Activated CD8-positive, alpha-beta memory T cell treated with anti-CD3 and anti-CD28 coated beads for 4 hours (primary cell): ENCODE results near the gene DRD2.

ENCODE experiments used
- DNase-seq, 2 donors: peaks; one replicate each; pipeline ENCODE4 v3.0.0-alpha.2; 2020; ENCODE audit warnings: low read depth in 2 of 2

Gene DRD2

DNA sequence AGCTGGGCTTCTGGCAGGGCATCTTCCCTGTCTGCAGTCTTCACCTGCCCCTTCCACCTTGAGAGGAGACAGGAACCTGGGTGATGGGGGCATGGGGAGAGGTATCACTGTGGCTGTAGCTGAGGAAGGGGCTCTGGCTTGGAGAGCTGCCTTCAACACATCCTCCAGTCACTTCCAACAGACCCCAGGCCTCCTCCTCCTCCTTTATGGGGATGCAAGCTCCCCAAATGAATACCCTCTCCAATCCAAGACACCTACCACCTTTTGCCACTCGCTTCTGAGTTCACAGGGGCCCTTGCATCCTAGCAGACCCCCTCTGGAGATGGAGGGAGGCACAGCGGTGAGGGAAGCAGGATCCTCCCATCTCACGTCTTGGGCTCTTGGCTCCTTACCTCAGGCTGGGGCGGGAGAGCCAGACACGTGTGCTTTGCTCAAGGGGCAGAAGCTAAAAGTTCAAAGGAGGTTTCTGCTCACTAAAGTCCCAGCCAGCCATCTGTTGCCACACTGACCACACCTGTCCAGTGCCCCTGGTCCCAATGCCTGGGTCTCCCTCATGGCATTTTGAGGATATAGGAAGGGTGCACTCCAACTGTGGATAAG, 74.5 kb downstream of the DRD2 start:
- DNase-seq = no peak

DNA sequence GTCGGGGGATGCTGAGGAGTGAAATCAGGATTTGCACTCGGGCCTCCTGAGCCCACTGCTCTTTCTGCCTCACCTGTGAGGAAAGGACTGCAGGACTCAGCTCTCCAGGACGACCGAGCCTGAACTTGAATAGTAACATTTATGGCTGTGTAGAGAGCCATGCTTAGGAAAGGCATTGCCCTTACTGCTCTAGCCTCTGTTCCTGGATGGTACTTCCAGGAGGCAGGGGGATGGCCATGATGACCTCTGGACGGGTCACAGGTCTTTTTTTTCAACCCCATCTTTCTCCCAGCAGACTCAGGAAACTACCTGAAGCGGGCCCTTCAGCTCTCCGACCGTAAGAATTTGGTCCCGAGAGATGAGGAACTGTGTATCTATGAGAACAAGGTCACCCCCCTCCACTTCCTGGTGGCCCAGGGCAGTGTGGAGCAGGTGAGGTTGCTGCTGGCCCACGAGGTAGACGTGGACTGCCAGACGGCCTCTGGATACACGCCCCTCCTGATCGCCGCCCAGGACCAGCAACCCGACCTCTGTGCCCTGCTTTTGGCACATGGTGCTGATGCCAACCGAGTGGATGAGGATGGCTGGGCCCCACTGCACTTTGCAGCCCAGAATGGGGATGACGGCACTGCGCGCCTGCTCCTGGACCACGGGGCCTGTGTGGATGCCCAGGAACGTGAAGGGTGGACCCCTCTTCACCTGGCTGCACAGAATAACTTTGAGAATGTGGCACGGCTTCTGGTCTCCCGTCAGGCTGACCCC, 76.3 kb downstream of the DRD2 start:
- DNase-seq = no peak

DNA sequence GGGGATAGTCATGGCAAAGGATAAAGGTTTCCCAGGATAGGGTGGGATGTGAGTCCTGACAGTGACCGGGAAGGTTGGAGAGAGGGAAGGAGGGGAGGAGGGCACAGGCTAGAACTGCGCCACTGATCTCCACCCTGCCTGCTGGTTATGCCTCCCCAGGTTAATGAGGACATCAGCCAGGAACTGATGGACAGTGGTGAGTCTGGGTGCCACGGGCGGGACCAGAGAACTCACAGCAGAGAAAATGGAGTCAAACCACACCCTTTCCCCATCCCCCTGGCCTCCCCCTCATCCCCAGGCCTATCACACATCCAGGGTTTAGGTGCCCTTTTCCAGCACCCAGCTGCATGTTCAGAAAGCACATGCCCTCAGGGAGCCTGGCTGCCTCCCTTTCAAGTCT, 77.4 kb downstream of the DRD2 start:
- no peak for DNase-seq

DNA sequence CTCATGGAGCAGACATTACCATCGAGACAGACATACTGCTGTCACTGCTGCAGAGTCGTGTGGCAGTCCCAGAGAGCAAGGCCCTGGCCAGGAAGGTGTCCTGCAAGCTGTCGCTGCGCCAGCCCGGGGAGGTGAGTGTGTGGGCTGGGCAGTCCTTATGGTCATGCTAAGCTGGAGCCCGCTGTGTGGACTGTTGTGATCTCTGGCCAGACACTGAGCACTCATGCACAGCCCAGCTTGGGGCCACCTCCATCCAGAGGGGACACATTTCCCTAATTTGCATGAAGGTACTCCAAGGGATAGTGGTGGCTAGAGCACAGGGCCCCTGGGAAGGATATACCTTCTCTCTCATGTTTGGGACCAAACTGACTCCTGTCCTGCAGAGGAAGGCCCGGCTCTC, 78.0 kb downstream of the DRD2 start:
- DNase-seq = no peak

DNA sequence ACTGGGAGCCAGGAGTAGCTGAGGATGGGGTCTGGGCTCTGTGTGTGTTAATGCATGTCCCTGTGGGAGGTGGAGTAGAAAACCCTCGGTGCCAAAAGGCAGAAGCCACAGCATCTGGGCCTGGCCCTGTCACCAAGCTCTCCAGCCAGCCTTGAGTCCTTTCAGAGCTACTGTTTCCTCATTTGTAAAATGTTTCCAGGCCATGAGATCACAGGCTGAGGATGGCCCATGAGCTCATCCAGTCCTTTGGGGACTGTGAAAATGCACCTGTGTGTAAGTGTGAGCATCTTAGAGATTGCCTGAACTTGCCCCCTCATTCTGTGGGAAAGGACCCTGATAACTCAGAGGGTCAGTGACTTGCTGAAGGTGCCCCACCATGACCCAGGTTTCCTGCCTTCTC, 78.5 kb downstream of the DRD2 start:
- no peak for DNase-seq

DNA sequence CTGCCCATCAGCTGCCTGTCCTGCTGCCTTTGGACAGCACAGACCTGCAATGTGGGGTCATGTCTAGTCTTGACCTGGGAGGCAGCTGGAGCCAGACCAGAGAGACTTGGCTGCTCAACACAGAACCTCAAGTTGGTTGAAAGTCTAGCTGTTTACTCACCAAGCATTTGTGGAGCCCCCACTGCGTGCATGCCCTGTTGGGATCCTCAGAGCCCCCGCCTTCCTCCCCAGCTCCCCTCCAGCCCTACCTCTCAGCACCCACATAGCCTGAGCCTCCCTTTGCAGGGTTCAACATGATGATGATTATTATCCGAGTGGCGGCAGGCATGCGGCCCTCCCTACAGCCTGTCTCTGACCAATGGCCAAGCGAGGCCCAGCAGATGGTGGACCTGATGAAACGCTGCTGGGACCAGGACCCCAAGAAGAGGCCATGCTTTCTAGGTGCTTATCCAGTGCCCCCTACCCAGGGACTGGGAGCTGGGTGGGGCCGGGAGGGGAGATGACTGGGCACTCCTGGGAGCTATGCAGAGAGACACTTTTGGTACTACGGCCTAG, 79.3 kb downstream of the DRD2 start:
- DNase-seq = no peak

DNA sequence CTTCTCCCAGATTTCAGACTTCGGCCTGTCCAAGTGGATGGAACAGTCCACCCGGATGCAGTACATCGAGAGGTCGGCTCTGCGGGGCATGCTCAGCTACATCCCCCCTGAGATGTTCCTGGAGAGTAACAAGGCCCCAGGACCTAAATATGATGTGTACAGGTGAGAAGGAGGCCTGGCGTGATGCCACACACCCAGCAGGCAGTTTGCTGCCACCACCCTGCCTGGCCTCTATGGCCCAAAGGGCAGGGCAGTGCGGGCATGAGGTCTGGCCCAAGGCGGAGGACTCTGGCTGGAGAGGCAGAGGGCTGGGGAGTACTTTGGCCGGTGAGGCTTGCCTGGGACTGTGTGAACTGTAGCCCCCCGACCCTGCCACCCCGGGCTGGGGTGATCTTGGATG, 80.3 kb downstream of the DRD2 start:
- no peak for DNase-seq

DNA sequence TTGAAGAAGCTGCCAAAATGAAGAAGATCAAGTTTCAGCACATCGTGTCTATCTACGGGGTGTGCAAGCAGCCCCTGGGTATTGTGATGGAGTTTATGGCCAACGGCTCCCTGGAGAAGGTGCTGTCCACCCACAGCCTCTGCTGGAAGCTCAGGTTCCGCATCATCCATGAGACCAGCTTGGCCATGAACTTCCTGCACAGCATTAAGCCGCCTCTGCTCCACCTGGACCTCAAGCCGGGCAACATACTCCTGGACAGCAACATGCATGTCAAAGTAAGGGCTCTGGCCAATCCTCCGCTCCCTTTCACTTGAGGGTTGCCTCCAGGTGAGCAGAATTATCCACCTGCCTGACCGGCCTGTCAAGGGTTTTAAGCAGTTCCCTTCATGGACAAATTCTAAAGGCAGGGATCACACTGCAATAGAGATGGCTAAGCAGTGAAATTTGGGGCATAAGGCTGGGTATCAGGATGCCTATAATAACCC, 81.7 kb downstream of the DRD2 start:
- no peak for DNase-seq

DNA sequence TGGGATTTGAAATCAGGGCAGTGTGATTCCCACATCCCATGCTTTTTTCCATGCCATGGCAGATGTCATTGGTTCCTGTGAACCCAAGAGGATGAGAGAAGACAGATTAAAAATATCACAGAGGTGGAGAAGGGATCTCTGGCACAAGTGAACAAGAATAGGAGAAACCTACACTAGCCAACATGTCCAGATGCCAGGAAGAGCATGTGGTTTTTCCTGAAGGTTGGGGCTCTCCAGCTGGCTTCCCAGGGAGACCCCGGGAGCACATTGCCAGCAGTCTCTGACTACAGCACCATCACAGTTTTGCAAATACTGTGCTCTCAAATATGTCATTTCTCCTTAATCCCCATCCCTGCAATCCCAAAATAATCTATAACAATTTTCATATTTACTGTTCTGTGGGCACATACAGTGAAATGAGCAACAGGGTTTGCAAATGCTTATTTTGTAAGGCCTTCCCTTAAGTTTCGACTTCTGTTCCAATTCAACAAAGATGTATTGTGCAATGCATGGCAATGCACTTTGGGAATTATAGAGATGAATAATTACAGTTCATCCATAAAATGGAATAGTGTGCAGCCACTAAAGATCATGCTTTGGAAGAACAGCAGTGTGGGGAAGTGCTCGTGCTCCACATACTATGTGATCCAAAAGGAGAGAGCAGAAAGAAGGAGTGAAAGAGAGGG, 82.8 kb downstream of the DRD2 start:
- no peak for DNase-seq

DNA sequence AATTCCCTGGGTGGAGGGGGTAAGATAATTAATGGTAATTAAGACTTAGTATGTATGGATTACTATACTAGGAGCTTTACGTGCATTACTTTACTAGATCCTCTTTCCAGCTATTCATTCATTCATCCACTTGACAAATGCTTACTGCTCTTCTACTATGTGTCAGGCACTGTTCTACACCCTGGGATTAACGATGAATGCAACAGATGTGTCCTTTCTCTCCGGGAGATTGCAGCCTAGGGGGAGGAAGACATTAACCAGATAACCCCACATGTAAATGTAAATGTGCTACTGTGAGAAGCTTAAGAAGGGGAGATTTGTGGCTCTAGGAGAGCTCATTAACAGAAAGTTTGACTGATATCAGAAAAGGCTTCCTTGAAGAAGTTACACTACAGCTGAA, 85.9 kb downstream of the DRD2 start:
- DNase-seq = no peak

DNA sequence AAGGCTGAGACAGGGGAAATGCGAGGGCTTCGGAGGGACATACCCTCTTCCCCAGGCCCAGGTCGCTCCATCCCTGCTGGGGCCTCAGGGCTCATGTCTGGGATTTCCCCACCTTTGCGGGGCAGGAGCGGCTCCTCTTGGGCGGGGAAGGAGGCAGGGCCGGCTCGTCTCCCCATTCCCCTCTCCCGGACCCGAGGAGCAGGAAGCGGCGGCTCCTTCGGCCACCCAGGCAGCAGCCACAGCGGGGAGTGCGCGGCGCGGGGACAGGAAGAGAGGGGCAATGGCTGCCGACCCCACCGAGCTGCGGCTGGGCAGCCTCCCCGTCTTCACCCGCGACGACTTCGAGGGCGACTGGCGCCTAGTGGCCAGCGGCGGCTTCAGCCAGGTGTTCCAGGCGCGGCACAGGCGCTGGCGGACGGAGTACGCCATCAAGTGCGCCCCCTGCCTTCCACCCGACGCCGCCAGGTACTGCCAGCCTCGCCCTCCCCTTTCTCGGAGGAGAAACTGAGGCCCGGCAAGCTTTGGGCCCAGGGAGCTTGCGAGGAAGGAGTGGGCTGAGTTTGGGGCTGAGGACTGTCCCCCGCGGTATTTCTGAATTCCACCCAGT, 87.5 kb downstream of the DRD2 start, which contains the start of gene ANKK1:
Gene ANKK1 (plus strand): TSS at position 175 of the 607 bp plus-strand sequence. CDS start 106 bp downstream, at position 281.
- no peak for DNase-seq

DNA sequence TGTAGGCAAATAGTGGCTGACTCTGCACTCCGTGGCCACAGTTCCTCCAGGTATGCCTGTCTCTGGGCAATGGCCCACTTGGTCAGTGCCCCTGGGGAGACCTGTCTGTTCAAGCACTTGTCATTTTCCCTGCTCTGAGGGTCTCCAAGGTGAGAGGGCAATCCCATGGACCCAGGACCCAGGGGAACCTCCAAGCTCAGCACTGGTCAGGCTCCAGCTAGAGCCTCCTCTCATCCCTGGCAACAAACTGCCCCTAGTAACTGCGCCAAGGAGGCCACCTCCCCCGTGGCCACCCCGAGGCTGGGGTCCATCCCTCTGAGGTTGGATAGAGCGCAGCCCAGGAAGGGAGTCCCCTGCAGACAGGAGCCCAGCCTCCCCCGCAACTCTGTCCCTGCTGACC, 88.3 kb downstream of the DRD2 start:
- no peak for DNase-seq

DNA sequence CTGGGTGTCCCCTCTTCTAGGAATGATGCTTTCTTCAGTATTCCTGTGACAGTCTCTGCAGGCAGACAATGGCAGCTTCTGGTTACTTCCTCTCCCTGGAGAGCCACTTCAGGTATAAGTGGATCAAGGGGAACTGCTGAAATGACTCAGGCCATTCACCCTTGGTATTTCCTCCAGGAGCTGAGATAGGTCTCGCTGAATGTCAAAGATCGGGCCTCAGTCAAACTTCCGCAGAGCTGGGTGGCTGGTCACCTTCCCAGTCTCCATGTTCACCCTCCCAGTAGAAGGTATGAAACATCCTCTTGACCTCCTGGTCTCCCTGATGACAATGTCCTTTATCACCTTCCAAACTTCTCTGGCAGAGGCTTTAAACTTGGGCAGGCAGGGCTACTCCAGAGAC, 89.4 kb downstream of the DRD2 start:
- no peak for DNase-seq

DNA sequence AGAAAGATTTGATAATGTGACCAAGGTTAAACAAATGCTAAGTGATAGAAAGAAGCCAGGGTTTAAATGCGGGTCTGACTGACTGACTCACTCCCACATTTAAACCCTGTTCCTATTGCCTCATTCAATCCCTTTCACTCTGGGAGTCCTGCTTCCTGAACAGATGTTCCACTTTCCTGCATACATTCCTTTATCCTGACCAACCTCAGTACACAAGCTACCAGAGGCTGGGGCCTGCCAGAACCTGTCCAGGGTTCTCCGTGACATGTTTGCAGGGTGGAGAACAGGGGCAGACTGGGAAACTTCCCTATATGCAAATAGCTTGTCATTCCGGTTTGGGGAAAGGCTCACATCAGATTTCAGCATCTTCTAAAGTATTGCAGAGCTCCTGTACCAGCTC, 90.6 kb downstream of the DRD2 start:
- DNase-seq = no peak

DNA sequence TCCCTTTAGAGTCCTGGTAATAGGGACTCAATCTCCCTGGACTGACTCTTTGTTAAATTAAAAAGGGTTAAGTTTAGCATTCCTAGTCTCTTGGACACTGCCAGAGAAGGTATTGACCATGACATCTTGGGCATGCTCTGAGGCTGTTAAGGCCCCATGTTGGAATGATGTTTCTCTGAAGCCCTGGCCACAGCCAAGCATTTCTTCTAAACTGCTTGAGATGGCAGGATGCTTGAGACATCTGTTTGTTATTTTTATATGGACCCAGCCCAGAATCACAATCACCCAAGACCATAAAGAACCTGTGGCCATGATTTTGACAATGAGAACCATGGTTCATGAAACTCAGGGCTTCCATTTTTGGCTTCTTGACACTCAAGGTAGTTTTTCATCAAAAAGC, 93.1 kb downstream of the DRD2 start:
- DNase-seq = no peak

DNA sequence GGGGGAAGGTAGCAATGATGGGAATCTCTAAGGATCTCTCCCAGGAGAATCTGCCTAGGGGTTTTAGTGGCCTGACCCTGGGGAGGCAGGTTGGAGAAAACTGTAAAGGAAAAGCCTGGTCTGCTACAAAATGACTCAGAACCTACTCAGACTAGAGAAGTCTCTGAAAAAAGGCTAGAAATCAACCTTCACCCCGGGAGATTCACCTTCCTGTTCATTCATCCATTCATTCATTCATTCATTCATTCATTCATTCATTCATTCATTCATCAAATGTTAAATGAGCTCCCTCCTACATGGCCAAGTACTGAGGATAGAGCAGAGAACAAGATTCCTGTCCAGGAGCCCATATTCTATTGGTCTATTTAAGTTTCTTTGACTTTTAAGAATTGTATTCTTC, 96.5 kb downstream of the DRD2 start:
- no peak for DNase-seq

DNA sequence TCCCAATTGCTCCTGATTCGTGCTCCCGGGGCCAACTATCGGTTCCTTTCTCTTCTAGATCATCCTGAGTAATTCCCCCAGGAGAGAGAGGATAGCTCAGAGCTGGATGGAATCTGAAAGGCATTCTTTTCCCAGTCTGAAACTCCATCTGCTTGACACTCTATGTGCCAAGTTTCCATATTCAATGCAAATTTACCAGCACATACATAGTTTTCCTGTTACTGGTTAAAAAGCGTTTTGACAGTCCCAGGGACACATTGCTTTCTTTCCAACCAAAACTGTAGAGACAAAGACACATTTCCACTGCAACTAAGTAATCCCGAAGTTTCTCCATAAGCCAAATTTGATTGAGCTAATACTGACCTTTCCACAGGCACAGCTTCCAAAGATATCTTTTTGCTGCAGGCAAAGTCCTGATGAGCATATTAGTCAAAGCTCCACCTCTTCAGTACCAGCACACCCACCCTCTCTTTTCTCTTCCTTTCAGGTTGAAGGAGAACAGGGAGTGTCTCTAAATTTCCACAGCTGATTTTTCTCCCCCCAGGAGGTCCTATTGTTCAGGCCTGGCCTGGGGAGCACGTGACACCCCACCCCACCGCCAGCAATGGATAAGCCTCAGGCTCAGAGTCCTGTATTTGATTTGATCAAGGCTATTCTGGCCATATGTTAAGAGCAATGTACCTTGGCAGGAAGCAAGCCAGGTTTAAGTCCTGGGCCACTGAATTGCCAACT, 97.4 kb downstream of the DRD2 start:
- no peak for DNase-seq

DNA sequence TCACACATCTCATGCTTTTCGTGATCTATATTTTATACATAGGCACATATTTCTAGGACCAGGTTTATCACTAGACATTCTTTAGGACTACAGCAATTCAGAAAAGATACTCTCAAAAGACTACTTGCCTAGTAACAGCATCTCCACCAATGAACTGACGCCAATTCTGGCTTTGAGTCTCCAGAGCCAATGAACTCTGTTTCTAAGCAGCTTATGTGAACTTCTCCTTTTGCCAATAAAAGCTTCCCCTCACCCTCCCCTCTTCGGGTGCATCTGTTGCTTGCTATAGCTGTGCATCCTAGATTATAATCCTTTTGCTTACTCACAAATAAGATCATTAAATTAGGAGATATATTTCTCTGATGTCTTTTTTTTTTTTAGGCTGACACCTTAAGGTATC, 99.0 kb downstream of the DRD2 start:
- no peak for DNase-seq

DNA sequence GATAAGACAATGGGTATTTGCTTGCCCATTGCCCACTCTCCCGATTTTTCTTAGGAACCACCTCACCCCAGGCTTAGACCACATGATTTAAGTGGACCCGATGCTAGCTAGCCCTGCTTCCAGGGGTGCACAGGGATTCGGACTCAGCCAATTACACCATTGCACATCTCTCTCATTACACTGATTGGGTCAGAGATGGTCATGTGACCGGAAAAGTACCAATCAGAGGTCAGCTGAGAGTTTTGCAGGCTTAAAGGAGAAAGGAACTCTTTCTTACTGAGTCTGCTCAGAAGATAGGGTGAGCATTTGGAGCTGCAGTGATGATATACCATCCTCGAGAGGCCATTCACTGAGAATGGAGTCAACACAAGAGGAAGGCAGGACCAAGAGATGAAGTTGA, 99.8 kb downstream of the DRD2 start:
- DNase-seq = no peak

DNA sequence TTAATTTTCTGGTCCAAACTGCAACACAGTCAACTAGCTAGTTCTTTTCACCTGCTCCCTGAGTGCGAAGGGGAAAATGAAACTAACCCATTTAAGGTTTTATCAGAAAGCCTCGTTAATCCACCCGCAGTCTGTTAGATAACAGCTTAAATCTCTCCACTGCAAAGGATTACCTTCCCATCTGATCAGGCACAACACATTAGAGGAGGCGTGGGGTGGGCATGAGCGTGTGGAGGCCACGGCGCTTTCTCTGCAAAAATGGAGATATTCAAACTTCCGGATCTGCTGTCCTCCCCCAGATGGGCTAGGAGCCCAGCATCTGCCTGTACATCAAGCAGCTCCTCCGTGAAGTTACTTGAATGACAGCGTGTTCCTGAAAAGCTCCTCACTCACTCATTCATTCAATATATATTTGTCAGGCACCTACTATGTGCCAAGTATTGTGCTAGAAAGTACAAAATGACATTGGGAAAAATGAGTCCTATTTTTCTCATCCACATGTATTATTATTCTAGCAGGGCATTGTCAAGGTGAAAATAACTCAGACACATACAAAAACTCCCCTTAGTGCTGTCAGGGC, 101.1 kb downstream of the DRD2 start:
- no peak for DNase-seq

DNA sequence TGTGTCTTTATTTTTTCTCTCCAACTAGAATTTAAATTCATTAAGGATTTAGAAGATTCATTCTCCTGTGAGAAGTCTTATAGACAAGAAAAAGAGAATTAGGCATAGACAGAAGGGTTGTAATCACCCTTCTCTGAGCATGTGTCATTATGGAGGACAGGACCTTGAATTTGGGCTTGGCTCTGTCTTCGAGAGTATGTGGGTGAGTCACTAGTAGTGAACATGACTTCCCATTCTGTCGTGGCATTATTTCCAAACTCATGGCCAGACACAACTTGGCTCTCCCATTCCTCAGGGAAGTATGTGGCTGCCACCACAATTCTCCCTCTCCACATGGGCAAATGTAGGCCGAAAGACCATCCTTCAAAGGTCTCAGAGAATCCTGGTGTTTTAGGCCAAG, 101.9 kb downstream of the DRD2 start:
- DNase-seq = no peak
